GM12865 (cell line): ENCODE results near the gene MDP1.

Experiments
- DNase-seq: peaks from one replicate; pipeline ENCODE4 v3.0.0; 2010; ENCODE audit warnings: low read depth
- H3K4me3 ChIP-seq: 2 replicates; pipeline ENCODE4 v1.5.1; 2011; ENCODE audit warnings: mild to moderate bottlenecking, low read depth, low read length, control low read depth
- TF ChIP-seq, protein P1 (sequence below): IDR thresholded peaks from 2 replicates; pipeline ENCODE4 v1.5.1; 2011; ENCODE audit warnings: low read length, control low read depth, low read depth, inconsistent platforms; ENCODE audit not compliant: insufficient read depth; ENCODE audit errors: missing control alignments

The MDP1 gene

DNA sequence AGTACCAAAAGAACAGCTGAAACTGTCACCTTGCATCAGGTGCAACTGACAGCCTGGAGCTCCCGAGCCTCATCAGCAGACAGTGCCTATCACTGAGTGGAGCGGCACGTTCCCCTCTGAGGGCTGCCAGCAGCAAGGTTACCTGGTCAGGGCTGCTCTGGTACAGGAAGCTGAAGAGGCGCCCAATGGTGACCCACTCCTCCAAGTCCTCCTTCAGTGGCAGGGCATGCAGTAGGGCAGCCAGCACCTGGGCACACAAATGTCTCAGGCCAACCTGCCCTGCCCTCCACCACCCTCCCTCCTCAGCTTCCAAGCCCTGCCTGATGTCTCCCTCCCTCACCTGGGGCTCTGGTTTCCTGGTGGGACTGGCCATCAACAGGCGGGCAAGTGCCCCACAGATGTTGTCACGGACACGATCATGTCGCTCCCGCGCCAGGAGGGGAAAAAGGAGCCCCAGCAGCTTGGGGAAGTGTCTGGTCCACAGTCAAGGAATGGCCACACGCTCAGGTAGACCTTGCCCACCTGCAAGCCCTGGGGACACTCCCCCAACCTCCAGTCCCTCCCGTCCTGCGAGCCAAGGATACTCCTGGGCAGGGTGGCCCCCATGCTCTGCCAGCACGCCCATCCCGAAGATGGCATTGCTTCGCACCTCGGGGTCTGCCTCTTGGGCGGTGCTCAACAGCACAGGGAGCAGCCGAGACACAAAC, 34.3 kb downstream of the MDP1 start:
- no peak for DNase-seq
- H3K4me3 ChIP-seq, result no peak overlapping the region
- TF ChIP-seq, protein P1, sequence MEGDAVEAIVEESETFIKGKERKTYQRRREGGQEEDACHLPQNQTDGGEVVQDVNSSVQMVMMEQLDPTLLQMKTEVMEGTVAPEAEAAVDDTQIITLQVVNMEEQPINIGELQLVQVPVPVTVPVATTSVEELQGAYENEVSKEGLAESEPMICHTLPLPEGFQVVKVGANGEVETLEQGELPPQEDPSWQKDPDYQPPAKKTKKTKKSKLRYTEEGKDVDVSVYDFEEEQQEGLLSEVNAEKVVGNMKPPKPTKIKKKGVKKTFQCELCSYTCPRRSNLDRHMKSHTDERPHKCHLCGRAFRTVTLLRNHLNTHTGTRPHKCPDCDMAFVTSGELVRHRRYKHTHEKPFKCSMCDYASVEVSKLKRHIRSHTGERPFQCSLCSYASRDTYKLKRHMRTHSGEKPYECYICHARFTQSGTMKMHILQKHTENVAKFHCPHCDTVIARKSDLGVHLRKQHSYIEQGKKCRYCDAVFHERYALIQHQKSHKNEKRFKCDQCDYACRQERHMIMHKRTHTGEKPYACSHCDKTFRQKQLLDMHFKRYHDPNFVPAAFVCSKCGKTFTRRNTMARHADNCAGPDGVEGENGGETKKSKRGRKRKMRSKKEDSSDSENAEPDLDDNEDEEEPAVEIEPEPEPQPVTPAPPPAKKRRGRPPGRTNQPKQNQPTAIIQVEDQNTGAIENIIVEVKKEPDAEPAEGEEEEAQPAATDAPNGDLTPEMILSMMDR, result no peak

- no peak for DNase-seq
- no peak overlapping the region for H3K4me3 ChIP-seq
- TF ChIP-seq, protein P1, result no peak
Observed at GRCh38 chr14:24179961-24180796, 35.7 kb downstream of the MDP1 start.

- TF ChIP-seq, protein P1, result no peak
- no peak overlapping the region for H3K4me3 ChIP-seq
- DNase-seq, result no peak
Observed at GRCh38 chr14:24179294-24179960, 36.4 kb downstream of the MDP1 start.

GRCh38 chr14:24178399-24179178, 37.3 kb downstream of the MDP1 start:
- DNase-seq, result no peak
- TF ChIP-seq, protein P1, result no peak
- H3K4me3 ChIP-seq, result no peak overlapping the region

DNA sequence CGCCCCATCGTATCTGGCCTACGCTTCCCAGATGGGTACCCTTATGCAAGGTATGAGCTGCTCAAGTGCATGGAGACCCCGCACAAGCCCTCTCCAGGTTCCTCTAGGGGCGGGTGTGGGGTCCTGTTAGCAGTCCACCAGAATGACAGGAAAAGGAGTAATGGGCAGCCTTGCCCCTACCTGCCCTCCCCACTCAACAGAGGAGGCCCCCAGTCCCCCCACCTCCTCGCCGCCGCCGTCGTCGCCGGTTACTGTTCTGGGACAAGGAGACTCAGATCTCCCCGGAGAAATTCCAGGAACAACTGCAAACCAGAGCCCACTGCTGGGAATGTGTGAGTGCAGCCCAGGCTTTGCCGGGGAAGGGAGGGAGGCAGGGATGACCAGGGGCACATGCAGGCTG, 38.0 kb downstream of the MDP1 start:
- H3K4me3 ChIP-seq, result no peak overlapping the region
- no peak for DNase-seq
- TF ChIP-seq, protein P1, result no peak

- no peak for DNase-seq
- TF ChIP-seq, protein P1, result no peak
- H3K4me3 ChIP-seq, result no peak overlapping the region
Observed at GRCh38 chr14:24177041-24177825, 38.6 kb downstream of the MDP1 start.
